SK-N-SH (cell line): ENCODE data around the gene P3H4. TPM values are rescaled to one million over a fixed set of nuclear protein-coding genes. Genes with fewer than 3 reads are reported as not detected.
A peak's percentile ranks its signal among the peaks of the same experiment; 100 is the strongest.

Source experiments
- CTCF ChIA-PET: fragments of 300-600, 350-600 bp; formaldehyde crosslinking; extraction: SDS; loops from one replicate; lab custom pipeline; 2021; lab: Yijun Ruan, JAX
- POLR2A ChIA-PET: fragments of 350-600 bp; sonication (Branson Sonifier 250); formaldehyde crosslinking; extraction: SDS; loops from one replicate; lab custom pipeline; 2020; ENCODE audit warnings: antibody characterized with exemption, inconsistent platforms; lab: Yijun Ruan, JAX
- DNase-seq: peaks from one replicate; pipeline ENCODE4 v3.0.0; 2012
- H2AFZ ChIP-seq: fragments of 200-600 bp; sonication (generic); 2 replicates; pipeline ENCODE4 v1.8.1; 2016; ENCODE audit warnings: antibody characterized with exemption, mild to moderate bottlenecking, low read depth
- H3F3A ChIP-seq: fragments of 200-600 bp; sonication (generic); replicated peaks from 2 replicates; pipeline ENCODE3; 2016; ENCODE audit warnings: antibody characterized with exemption, mild to moderate bottlenecking; ENCODE audit not compliant: insufficient read depth
- H3K27ac ChIP-seq, 2 experiments: fragments of 200-500 bp in 1 of 2; fragments of 200-600 bp in 1 of 2; sonication (Bioruptor generic) in 1 of 2; sonication (generic), shearing (Covaris generic) in 1 of 2; 2 replicates each; pipeline versions ENCODE4 v1.5.1 to v1.6.1; 2014 to 2016; ENCODE audit warnings: low read depth in 2 of 2, inconsistent platforms in 1 of 2, low read length in 1 of 2, mild to moderate bottlenecking in 1 of 2, mixed read lengths in 1 of 2
- H3K27me3 ChIP-seq: fragments of 200-600 bp; sonication (generic), shearing (Covaris generic); 2 replicates; pipeline ENCODE4 v1.6.1; 2016; ENCODE audit warnings: mixed run types; ENCODE audit not compliant: insufficient read depth
- H3K36me3 ChIP-seq, 2 experiments: fragments of 200-500 bp in 1 of 2; fragments of 200-600 bp in 1 of 2; sonication (Bioruptor generic) in 1 of 2; sonication (generic) in 1 of 2; replicated peaks in 1 of 2; 2 replicates each; pipeline versions ENCODE3 to v1.5.1; 2014 to 2016; ENCODE audit warnings: low read length in 1 of 2, mild to moderate bottlenecking in 1 of 2; ENCODE audit not compliant: insufficient read depth in 2 of 2, control insufficient read depth in 1 of 2
- H3K4me1 ChIP-seq, 2 experiments: fragments of 200-500 bp in 1 of 2; fragments of 200-600 bp in 1 of 2; sonication (Bioruptor generic) in 1 of 2; sonication (generic), shearing (Covaris generic) in 1 of 2; 2 replicates each; pipeline versions ENCODE4 v1.5.1 to v1.6.1; 2014 to 2016; ENCODE audit warnings: low read depth in 1 of 2, low read length in 1 of 2, mixed run types in 1 of 2; ENCODE audit not compliant: insufficient read depth in 2 of 2, control insufficient read depth in 1 of 2
- H3K4me2 ChIP-seq: fragments of 200-600 bp; sonication (generic), shearing (Covaris generic); 2 replicates; pipeline ENCODE4 v1.6.1; 2017; ENCODE audit warnings: mixed run types
- H3K4me3 ChIP-seq, 2 experiments: fragments of 200-500 bp in 1 of 2; fragments of 200-600 bp in 1 of 2; sonication (Bioruptor generic) in 1 of 2; sonication (generic), shearing (Covaris generic) in 1 of 2; 2 replicates each; pipeline versions ENCODE4 v1.5.1 to v1.8.1; 2014 to 2016; ENCODE audit warnings: low read depth in 2 of 2, inconsistent platforms in 1 of 2, low read length in 1 of 2, mild to moderate bottlenecking in 1 of 2, mixed read lengths in 1 of 2, moderate library complexity in 1 of 2
- H3K79me2 ChIP-seq: fragments of 200-600 bp; sonication (generic); 2 replicates; pipeline ENCODE4 v1.8.1; 2017; ENCODE audit warnings: mild to moderate bottlenecking; ENCODE audit not compliant: insufficient read depth
- H3K9ac ChIP-seq: fragments of 200-600 bp; sonication (generic); 2 replicates; pipeline ENCODE4 v1.6.1; 2017; ENCODE audit warnings: mixed run types
- H3K9me2 ChIP-seq: fragments of 200-600 bp; sonication (generic); 2 replicates; pipeline ENCODE4 v1.6.1; 2017; ENCODE audit warnings: mixed run types
- H3K9me3 ChIP-seq: fragments of 200-600 bp; sonication (generic); 2 replicates; pipeline ENCODE4 v1.6.1; 2017; ENCODE audit warnings: mixed run types, mild to moderate bottlenecking, moderate library complexity
- H4K20me1 ChIP-seq: fragments of 200-600 bp; sonication (generic); 2 replicates; pipeline ENCODE4 v1.6.1; 2017; ENCODE audit warnings: mild to moderate bottlenecking, mixed run types; ENCODE audit not compliant: insufficient read depth
- CHD2 ChIP-seq: fragments of 150-350 bp; IDR thresholded peaks from 2 replicates; pipeline ENCODE4 v1.6.1; 2018; ENCODE audit warnings: low read length; ENCODE audit not compliant: partially characterized antibody
- ELF1 ChIP-seq: IDR thresholded peaks from 2 replicates; pipeline ENCODE4 v1.4.0; 2012
- EP300 ChIP-seq, 2 experiments: IDR thresholded peaks; 2 replicates each; pipeline versions ENCODE4 v1.4.0 to v1.6.1; 2012; ENCODE audit warnings: borderline replicate concordance in 1 of 2, low read depth in 1 of 2, low read length in 1 of 2
- EZH2phosphoT487 ChIP-seq: fragments of 200-600 bp; sonication (generic); IDR thresholded peaks from 2 replicates; pipeline ENCODE4 v1.6.1; 2017; ENCODE audit warnings: low read depth, mixed run types, mild to moderate bottlenecking, antibody characterized with exemption, moderate library complexity, borderline replicate concordance
- GATA2 ChIP-seq: sonication (generic); formaldehyde crosslinking; IDR thresholded peaks from 2 replicates; pipeline ENCODE4 v1.5.0; 2020; ENCODE audit warnings: mild to moderate bottlenecking, missing genetic modification reagents
- IRF3 ChIP-seq: fragments of 150-350 bp; IDR thresholded peaks from 2 replicates; pipeline ENCODE4 v1.6.1; 2016; ENCODE audit warnings: mild to moderate bottlenecking, low read depth, low read length
- JUND ChIP-seq: IDR thresholded peaks from 2 replicates; pipeline ENCODE4 v1.4.0; 2012
- MEF2A ChIP-seq: IDR thresholded peaks from 2 replicates; pipeline ENCODE4 v1.4.0; 2012; ENCODE audit warnings: low read depth, borderline replicate concordance
- NFIC ChIP-seq: IDR thresholded peaks from 2 replicates; pipeline ENCODE4 v1.4.0; 2012; ENCODE audit warnings: borderline replicate concordance
- PBX3 ChIP-seq: IDR thresholded peaks from 2 replicates; pipeline ENCODE4; 2012
- POLR2AphosphoS5 ChIP-seq: IDR thresholded peaks from 2 replicates; pipeline ENCODE4 v1.6.1; 2012; ENCODE audit warnings: low read depth, low read length
- RFX5 ChIP-seq: IDR thresholded peaks from 2 replicates; pipeline ENCODE4 v1.6.1; 2012; ENCODE audit warnings: mild to moderate bottlenecking, improper control_type of control experiment, low read length
- TAF1 ChIP-seq: IDR thresholded peaks from 2 replicates; pipeline ENCODE4 v1.6.1; 2012; ENCODE audit warnings: low read depth, mild to moderate bottlenecking, low read length, moderate library complexity, borderline replicate concordance
- TCF12 ChIP-seq: IDR thresholded peaks from 2 replicates; pipeline ENCODE4 v1.4.0; 2012
- TEAD4 ChIP-seq: IDR thresholded peaks from 2 replicates; pipeline ENCODE4 v1.4.0; 2012; ENCODE audit warnings: mild to moderate bottlenecking, borderline replicate concordance; ENCODE audit not compliant: insufficient read depth
- USF1 ChIP-seq: IDR thresholded peaks from 2 replicates; pipeline ENCODE4 v1.4.0; 2012; ENCODE audit warnings: low read depth, borderline replicate concordance
- ZBTB33 ChIP-seq: IDR thresholded peaks from 2 replicates; pipeline ENCODE4 v1.4.0; 2012; ENCODE audit warnings: low read depth, borderline replicate concordance
- WGBS: methylation state at CpG from one replicate; pipeline ENCODE4 v1.1.6; 2017; ENCODE audit warnings: low lambda C conversion rate; 5-methylcytosine and 5-hydroxymethylcytosine counted together
- polyA plus RNA-seq, 3 experiments: library from polyadenylated mRNA; depleted of rRNA; stranded (reverse); fragments of >200 nt; gene quantifications; 2 replicates each; pipeline ENCODE4 v1.2.3, GENCODE V29; 2012

Gene P3H4
- polyA plus RNA-seq, 1 of the 3 experiments (the other 2 are of a cell fraction) = 88.3 TPM

- POLR2A ChIA-PET = no interaction called here
- Histone ChIP-seq H3K9ac (peak overlapping the region; percentile 87), H3K4me2 (peak overlapping the region; percentile 99), H4K20me1 (peaks cover 18% of the 10 kb centered on the region), H3K27me3 (no peaks in the 10 kb centered on the region), H3K9me2 (no peaks in the 10 kb centered on the region), H3K9me3 (no peaks in the 10 kb centered on the region), H3K36me3 (peaks cover 5 to 8% of the 10 kb centered on the region in 2 experiments), H3K79me2 (peaks cover 78% of the 10 kb centered on the region), H3K4me1 (peaks cover 15 to 24% of the 10 kb centered on the region in 2 experiments; a peak in 2 of 4 replicates), H3K4me3 (peak overlapping the region; percentile 75 to 93), H3K27ac (peak overlapping the region; percentile 80 to 87; a peak in 3 of 4 replicates), H3F3A (no peaks in the 10 kb centered on the region), H2AFZ (no peak overlapping the region)
- CTCF ChIA-PET = interaction anchor here (1.0 to 20.2 kb wide), 4 partner anchors 12 to 77 kb away, joined by 5 to 405 read pairs (median 14); partner anchors contain the start of genes HAP1 and JUP
- no peak for TF ChIP-seq TEAD4
- TF ChIP-seq EP300 (IDR thresholded peaks at IDR 0.05; ENCODE audit: borderline replicate concordance in 1 of 2, low read depth in 1 of 2, low read length in 1 of 2) = no peak
- TF ChIP-seq JUND = no peak
- no peak for TF ChIP-seq RFX5
- TF ChIP-seq EZH2phosphoT487 = no peak
- TF ChIP-seq NFIC = no peak
- no peak for TF ChIP-seq ZBTB33
- TF ChIP-seq PBX3 = no peak
- no peak for TF ChIP-seq GATA2 (CRISPR knock-in tag)
- TF ChIP-seq IRF3 = no peak
- no peak for TF ChIP-seq TAF1
- no peak for TF ChIP-seq TCF12
- TF ChIP-seq MEF2A = no peak
- no peak for TF ChIP-seq USF1
- no peak for TF ChIP-seq CHD2
- TF ChIP-seq ELF1 = no peak
- TF ChIP-seq POLR2AphosphoS5 = no peak
- DNase-seq = peak; percentile 37
- 48% methylated on average over 9 of the region's 9 CpGs for whole genome bisulfite sequencing
These were observed 2.0 kb upstream of the P3H4 start for GRCh38 chr17:41813699-41814124.
